DND-41 (cell line): ENCODE results near the gene TACC3.

ENCODE experiments used
- ATAC-seq: fragments of 200-7000 bp; cut with Tn5 transposase; 3 replicates; pipeline ENCODE4 v1.9.1; 2021; ENCODE audit warnings: low read depth; ENCODE audit not compliant: insufficient read depth
- DNase-seq: peaks from one replicate; pipeline ENCODE4 v3.0.0-alpha.2; 2020
- H2AFZ ChIP-seq: 2 replicates; pipeline ENCODE4 v1.6.0; 2012; ENCODE audit warnings: low read depth, low read length
- H3K27ac ChIP-seq: 2 replicates; pipeline ENCODE4 v1.5.1; 2012; ENCODE audit warnings: low read length, inconsistent platforms
- H3K27me3 ChIP-seq: fragments of 200-600 bp; sonication (generic); 2 replicates; pipeline ENCODE4 v1.6.0; 2012; ENCODE audit warnings: low read length, mild to moderate bottlenecking, inconsistent platforms; ENCODE audit not compliant: insufficient read depth, poor library complexity
- H3K36me3 ChIP-seq: 2 replicates; pipeline ENCODE4 v1.5.1; 2012; ENCODE audit warnings: low read length, inconsistent platforms; ENCODE audit not compliant: insufficient read depth
- H3K4me1 ChIP-seq: 2 replicates; pipeline ENCODE4 v1.5.1; 2012; ENCODE audit warnings: mild to moderate bottlenecking, low read length; ENCODE audit not compliant: insufficient read depth
- H3K4me2 ChIP-seq: 2 replicates; pipeline ENCODE4 v1.6.0; 2012; ENCODE audit warnings: mild to moderate bottlenecking, moderate library complexity, low read length, inconsistent platforms; ENCODE audit not compliant: insufficient read depth
- H3K4me3 ChIP-seq, 2 experiments: fragments of 200-600 bp in 1 of 2; shearing (Covaris generic) in 1 of 2; 2 replicates each; pipeline ENCODE4 v1.5.1; 2012 to 2016; ENCODE audit warnings: inconsistent platforms in 2 of 2, low read length in 2 of 2, mild to moderate bottlenecking in 2 of 2, low read depth in 1 of 2, moderate library complexity in 1 of 2
- H3K79me2 ChIP-seq: 2 replicates; pipeline ENCODE4 v1.6.0; 2012; ENCODE audit warnings: low read length, inconsistent platforms; ENCODE audit not compliant: insufficient read depth
- H3K9ac ChIP-seq: 2 replicates; pipeline ENCODE4 v1.6.0; 2012; ENCODE audit warnings: low read depth, mild to moderate bottlenecking, inconsistent platforms, low read length, moderate library complexity
- H3K9me3 ChIP-seq: 2 replicates; pipeline ENCODE4 v1.5.1; 2012; ENCODE audit warnings: low read length, moderate library complexity, mild to moderate bottlenecking, inconsistent platforms; ENCODE audit not compliant: insufficient read depth, severe bottlenecking
- H4K20me1 ChIP-seq: 2 replicates; pipeline ENCODE4 v1.6.0; 2012; ENCODE audit warnings: low read length; ENCODE audit not compliant: insufficient read depth
- CTCF ChIP-seq: IDR thresholded peaks from 2 replicates; pipeline ENCODE4 v1.5.1; 2012; ENCODE audit warnings: borderline replicate concordance, low read length, moderate library complexity, mild to moderate bottlenecking; ENCODE audit not compliant: poor library complexity, severe bottlenecking; ENCODE audit errors: extremely low read depth
- EZH2 ChIP-seq: IDR thresholded peaks from 3 replicates; pipeline ENCODE4 v1.6.1; 2012; ENCODE audit warnings: borderline replicate concordance, low read depth, mild to moderate bottlenecking, moderate library complexity, low read length, inconsistent platforms; ENCODE audit not compliant: severe bottlenecking

TACC3 gene

GRCh38 chr4:1720163-1720983 is 948 bp upstream of the TACC3 start:
- Histone ChIP-seq H3K4me2 (peak overlapping the region; percentile 100), H3K79me2 (peaks cover 95% of the 10 kb centered on the region), H3K27me3 (no peaks in the 10 kb centered on the region), H3K27ac (peak overlapping the region; percentile 86), H4K20me1 (peaks cover 68% of the 10 kb centered on the region), H3K4me3 (peak overlapping the region; percentile 85 to 94), H3K4me1 (peaks cover 73% of the 10 kb centered on the region), H3K9me3 (no peaks in the 10 kb centered on the region), H3K36me3 (peaks cover 68% of the 10 kb centered on the region), H2AFZ (peak overlapping the region; percentile 79), H3K9ac (peak overlapping the region; percentile 87)
- peak; percentile 15 for ATAC-seq
- no peak for TF ChIP-seq CTCF
- no peak for TF ChIP-seq EZH2
- DNase-seq, result peak; percentile 55

GRCh38 chr4:1721666-1722550 is 587 bp downstream of the TACC3 start:
- peak overlapping the region; percentile 98 for H3K4me2 ChIP-seq
- TF ChIP-seq CTCF, result no peak
- TF ChIP-seq EZH2, result no peak
- ATAC-seq (no peak; the same call in 2 of the 3 replicates), DNase-seq (no peak)
- H2AFZ ChIP-seq, result peak overlapping the region; percentile 65
- peaks cover 69% of the 10 kb centered on the region for H3K4me1 ChIP-seq
- peaks cover 70% of the 10 kb centered on the region for H4K20me1 ChIP-seq
- peak overlapping the region; percentile 84 for H3K27ac ChIP-seq
- peaks cover 95% of the 10 kb centered on the region for H3K79me2 ChIP-seq
- H3K9me3 ChIP-seq, result no peaks in the 10 kb centered on the region
- H3K27me3 ChIP-seq, result no peaks in the 10 kb centered on the region
- H3K9ac ChIP-seq, result peak overlapping the region; percentile 95
- peak overlapping the region; percentile 81 to 91; a peak in 3 of 4 replicates for H3K4me3 ChIP-seq
- H3K36me3 ChIP-seq, result peaks cover 68% of the 10 kb centered on the region

GRCh38 chr4:1722551-1723118 is 1.3 kb downstream of the TACC3 start:
- TF ChIP-seq CTCF (no peak), EZH2 (no peak)
- peak overlapping the region; percentile 81 to 91; a peak in 3 of 4 replicates for H3K4me3 ChIP-seq
- no peak for ATAC-seq
- H3K9me3 ChIP-seq, result no peaks in the 10 kb centered on the region
- peaks cover 95% of the 10 kb centered on the region for H3K79me2 ChIP-seq
- peak overlapping the region; percentile 98 for H3K4me2 ChIP-seq
- H3K9ac ChIP-seq, result peak overlapping the region; percentile 95
- DNase-seq, result no peak
- peaks cover 69% of the 10 kb centered on the region for H4K20me1 ChIP-seq
- peak overlapping the region; percentile 84 for H3K27ac ChIP-seq
- peaks cover 68% of the 10 kb centered on the region for H3K4me1 ChIP-seq
- no peak overlapping the region for H2AFZ ChIP-seq
- H3K36me3 ChIP-seq, result peaks cover 68% of the 10 kb centered on the region
- no peaks in the 10 kb centered on the region for H3K27me3 ChIP-seq
